GM19193 (cell line): Measurements from ENCODE around the gene PAX9.

Source experiments
- POLR2A ChIP-seq: IDR thresholded peaks from 4 replicates; pipeline ENCODE4 v1.6.1; 2011; ENCODE audit not compliant: insufficient read depth, insufficient read length; ENCODE audit errors: extremely low read depth

The PAX9 gene

DNA sequence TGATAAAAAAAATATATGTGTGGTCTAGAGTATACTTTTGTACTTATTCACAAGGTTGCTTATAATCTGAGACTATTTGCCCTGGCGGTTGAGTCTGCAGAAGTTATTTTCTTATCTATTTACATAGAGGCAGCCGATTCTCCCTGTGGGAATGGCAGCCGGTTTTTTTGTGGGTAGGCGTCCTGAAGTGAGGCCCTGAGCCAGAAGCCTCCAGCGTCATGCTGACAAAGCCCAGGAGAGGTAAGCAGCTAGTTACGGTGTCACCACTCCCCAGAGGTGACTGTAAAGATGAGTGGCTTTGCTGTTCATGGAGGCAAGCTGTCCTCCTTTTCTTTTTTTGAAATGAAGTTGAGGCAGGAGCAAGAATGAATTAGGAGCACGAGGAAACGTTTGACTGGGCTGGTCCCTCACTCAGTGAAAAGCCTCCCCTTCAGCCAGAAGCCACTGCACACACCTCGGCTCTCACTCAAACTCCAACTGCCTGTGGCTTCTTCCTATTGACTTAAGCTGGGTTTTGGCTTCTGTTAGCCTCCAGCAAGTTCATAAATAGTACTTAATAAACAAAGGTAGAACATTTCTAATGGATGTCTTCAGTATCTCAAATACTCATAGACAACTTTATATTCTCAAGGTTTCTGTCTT, 21.5 kb downstream of the PAX9 start:
- no peak for TF ChIP-seq POLR2A

DNA sequence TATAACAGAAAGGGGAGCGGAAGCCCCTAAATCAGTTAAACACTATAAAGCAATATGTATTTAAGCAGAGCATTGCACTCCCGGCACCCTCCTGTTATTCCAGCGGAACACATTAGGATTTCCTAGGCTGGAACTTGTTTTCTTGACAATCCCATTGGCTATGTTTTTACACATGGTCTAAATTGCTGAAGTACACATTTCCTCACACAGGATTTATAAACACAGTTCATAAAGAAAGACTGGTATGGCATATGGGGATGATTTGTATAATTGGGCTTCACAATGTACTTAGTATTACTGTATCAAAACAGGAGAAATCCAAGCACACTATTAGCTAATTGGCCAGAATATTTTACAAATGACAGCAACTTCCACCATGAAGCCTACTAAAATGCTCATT, 23.3 kb downstream of the PAX9 start:
- TF ChIP-seq POLR2A = no peak

DNA sequence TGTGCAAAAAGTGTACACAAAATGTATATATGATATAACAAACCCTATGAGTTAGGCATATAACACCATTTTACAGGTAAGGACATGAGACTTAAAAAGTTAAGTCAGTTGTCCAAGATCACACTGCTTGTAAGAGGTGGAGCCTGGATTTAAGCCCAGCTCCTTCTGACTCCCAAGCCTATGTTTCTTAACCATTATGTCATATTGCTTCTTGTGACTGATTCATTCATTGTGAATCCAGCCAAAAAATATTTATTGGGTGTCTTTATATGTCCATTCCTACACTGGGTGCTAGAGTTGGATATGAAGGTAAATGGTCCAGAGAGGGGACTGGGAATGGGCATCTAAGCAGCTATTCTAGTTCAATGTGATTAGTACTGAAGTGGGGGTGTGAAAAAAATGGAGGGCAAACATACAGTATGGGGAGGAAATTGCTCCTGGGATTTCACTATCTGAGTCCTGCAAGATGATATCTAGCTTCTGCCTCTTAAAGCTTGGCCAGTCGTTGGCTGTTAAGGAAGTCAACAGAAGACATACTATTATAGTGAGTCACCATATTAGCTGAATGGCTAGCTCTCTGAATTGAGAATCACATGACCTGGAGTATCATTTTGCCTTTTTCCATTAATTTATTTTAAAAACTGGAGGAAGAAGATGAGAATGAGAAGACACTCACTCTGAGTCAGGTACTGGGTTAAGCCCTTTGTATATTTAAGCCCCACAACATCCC, 28.8 kb downstream of the PAX9 start:
- no peak for TF ChIP-seq POLR2A

DNA sequence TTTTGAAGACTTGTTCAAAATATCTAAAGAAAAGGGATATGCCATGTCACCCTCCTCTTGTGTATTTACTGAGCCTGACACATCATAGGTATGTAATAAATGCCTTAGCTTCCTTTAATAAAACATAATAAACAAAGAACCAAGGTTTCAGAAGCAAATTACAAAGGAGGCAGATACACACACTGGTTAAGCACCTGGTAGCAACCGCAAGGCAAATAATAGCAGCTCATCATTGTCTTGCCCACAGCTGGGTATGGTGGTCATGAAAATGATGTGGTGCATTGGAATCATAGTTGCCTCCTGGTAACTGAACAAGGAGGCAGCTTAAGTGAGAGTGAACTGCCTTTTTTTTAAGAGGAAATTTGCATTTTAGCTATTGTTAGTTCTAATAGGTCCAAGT, 39.0 kb downstream of the PAX9 start:
- TF ChIP-seq POLR2A = no peak

DNA sequence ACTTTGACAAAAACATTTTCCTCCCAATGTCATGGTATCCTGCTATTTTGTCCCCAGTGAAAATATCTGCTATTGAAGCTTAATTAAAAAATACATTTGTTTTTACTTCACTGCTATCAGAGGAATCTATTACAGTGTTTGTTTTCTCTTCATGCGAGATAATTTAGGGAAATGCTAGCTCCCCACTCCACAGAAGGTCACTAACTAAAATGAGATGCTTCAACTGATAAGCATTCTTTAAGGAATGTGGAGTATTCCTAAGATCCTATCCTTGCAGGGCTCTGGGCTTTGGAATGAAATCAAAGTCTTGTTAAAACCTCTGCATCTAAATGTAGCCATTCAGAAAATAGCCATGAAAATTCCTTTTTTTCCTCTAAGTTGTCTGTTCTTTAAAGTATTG, 39.5 kb downstream of the PAX9 start:
- no peak for TF ChIP-seq POLR2A

DNA sequence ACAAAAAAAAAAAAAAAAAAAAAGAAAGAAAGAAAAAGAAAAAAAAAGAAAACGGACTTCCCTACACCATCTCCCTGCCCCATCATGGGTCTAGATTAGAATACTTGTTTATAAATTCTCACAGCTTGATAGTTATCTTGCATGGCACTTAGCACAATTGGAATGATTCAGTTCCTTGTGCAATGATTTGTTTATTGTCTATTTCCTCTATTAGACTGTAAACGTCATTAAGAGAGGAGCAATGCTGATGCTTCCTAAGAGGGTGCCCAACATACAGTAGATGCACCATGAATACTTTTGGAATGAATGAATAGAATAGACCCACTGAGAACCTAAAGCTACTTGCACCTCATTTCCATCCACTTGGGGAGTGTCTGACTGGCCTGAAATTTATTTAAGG, 40.8 kb downstream of the PAX9 start:
- no peak for TF ChIP-seq POLR2A

DNA sequence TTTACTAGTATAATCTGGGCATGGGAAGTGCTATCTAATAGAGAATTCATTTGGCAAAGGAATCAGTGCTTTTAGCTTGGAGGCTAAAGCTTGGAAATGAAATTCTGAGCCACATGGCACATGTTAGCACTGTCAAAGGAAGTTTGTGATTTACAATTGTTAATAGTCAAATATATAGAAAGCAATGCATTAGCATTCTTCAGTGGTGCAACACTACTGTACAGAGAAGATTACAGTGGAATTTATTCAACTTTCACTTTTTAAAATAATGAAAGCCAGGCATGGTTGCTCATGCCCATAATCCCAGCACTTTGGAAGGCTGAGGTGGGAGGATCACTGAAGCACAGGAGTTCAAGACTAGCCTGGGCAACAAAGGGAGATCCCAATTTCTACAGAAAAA, 45.9 kb downstream of the PAX9 start:
- TF ChIP-seq POLR2A = no peak

DNA sequence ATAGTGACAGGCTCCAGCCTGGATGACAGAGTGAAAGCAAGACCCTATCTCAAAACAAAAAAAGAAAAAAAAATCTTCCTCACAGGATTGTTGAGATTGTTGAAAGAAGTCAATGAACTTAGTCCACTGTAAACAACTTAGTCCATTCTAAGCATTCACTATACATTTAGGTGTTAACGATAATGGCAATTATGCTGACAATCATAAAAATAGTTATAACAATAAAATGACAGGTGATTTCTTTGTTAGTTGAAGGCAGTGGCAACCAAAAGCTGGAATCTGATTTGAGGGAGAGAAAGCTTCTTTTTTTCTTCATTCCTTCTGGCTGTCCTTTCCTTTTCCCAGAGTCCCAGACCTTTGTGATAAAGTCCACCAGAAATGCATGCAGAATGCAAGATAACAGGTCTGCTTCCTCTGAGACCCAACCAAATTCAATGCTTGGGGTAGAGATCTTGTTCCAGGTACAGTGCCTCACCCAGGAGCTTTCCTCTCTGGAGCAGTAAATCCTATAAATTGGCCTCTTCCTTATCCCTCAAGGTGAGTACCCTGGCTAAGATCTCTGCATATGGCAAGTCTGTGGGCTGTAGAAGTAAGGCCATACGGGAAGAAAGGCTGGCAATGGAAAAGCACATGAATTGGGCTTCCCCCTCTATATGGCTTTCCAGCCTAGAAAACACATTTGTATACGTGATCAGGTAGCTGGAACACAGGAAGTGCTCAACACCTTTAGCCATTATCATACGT, 52.5 kb downstream of the PAX9 start:
- TF ChIP-seq POLR2A = no peak

DNA sequence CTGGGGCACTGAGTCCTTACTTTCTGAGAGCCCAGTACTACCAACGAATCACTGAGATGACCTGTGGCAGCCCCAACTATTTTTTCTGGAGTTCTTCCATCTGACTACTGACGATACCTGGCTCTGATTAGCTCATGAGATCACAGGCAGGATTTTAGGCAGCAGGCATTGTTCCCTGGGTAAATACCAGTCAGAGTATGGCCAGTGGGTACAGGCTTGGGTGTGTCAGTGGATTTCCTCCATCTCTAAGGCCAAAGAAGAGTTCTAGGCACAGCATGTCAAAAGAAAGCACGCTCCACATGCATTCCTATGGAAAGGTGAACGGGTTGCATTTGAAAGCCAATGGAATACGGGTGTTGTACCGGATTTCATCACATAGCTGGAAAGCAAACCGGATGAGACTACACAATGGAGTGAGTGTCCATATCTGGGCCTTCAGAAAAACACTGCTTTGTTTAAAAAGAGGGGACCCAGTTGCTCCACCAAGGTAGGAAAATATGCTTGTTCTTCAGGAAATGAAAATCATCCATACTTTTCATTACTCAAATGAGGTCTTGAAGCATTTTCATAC, 55.0 kb downstream of the PAX9 start:
- no peak for TF ChIP-seq POLR2A

DNA sequence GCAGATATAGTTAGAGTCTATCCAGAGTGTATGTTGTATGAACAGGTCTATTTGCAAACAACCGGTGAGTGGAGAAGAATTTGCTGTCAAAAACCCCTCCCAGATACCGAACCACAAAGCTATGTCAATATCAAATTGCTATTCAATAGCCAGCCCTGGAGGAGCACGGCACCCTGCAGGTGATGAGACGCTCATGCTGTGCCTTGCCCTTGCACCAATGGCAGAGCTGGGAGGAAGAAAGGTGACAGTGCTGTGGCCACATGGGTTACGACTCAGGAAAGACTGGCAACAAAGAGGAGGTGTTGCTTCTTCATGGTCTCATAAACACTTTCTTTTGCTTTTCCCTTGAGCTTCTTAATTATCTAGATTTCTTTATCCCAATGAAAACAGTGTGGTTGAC, 55.7 kb downstream of the PAX9 start:
- no peak for TF ChIP-seq POLR2A

DNA sequence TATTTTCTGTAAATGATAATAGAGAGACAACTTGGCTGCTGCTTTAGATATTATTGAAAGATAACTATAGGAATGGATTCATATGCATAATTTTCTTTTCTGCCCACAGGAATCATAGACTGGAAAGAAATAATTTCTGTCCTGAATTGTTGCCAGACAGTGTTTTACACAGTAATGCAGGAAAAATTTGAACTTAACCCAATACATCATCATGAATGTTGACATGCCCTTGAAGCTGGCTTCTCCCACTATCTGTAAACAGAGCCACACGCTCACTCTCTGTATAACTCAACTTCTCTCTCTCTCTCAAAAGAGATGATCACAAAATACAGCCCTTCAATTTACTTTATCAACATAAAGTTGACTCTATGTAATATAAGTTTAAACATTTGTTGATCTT, 56.6 kb downstream of the PAX9 start:
- TF ChIP-seq POLR2A = no peak

DNA sequence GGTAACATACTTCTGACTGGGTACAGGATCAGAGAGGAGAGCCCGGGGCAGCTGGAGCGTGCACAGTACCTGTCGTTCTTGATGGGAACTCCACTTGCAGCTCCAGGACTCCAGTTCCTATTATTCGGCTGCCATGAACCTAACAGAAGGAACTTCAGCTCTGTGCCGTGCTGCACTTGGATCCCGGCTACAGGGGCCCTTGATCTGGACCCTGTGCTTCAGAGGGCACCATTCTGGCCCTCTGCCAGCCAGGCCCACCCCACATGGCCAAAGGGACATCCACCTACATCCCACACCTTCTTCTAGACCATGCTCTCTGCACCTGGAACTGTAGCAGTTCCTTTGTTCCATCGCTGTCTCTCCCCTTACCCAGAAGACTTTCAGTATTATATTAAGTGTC, 58.2 kb downstream of the PAX9 start:
- TF ChIP-seq POLR2A = no peak

DNA sequence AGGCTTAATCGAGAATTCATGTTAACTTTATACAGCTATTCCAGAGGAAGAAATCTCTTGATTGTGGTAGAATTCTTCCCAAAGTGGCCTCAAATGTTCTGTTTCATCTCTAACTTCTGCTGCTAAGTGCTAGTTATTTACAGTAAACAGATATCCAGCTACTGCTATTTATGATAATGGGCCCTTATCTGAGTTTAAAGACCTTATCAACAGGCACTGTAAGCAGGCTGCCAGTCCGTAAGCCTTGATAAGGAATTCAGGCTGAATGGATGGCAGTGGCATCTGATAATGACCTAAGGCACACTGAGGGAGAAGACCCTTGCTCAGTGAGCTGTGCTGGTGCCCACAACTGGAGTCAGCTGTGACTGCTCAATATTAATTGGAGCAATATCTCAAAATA, 59.0 kb downstream of the PAX9 start:
- no peak for TF ChIP-seq POLR2A

DNA sequence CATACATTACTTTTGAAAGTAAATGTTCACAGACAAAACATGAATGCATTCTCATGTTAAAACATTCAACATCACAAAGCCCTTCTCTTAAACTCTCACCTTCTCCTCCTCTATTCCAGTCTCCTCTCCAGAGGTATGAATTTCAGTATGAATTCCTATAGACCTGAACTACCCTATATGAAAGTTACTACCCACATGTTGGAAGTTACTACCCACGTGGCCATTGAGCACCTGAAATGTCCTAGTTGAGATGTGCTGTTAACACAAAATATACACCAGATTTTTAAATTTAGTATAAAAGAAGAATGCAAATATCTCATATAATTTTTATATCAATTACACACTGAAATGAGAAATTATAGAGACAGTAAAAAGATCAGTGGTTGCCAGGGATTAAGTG, 60.2 kb downstream of the PAX9 start:
- no peak for TF ChIP-seq POLR2A

DNA sequence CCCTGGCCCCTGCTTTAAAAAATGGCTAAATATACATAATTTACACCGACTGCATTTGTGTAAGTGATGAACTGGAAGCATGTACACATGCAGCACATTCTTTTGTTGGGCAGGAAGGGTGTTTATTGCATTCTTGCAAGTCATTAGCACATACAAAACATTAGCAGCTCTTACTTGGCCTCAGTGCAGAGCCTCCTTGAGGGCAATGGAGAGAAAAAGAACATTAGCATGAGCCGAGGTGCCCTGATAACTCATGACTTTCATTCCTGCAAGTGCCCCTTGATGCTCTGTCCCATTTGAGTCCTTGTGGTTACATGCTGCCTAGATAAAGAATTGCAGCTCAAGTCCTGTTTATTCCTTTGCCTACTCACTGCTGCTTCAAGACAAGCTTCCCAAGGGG, 61.9 kb downstream of the PAX9 start:
- no peak for TF ChIP-seq POLR2A

DNA sequence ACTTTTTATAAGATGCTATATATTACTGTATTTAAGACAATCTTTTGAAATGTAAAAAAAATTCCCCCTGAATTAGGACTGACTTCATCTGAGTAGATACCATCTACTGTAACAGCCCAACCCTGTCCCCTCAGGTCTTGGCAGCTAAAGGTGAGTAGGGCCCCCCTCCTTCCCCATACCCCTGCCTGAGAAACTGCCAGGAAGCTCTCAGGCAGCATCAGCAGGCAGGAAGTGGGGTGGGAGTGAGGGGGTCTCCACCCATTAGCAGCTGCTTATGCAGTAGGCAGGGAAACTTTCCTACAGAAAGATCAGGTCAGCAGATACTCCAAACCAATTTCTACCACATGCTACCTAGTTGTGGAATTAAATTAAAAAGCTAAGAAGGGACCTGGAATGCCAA, 62.5 kb downstream of the PAX9 start:
- no peak for TF ChIP-seq POLR2A
